Heart left ventricle (tissue), 16 donors: ENCODE measurements around the gene CLPSL1. TPM values are rescaled to one million over a fixed set of nuclear protein-coding genes. Genes with fewer than 3 reads are reported as not detected.

ENCODE experiments used
- ATAC-seq, 4 donors: fragments of 200-7000 bp; cut with Tn5 transposase; one replicate each; pipeline ENCODE4 v1.9.1; 2020 to 2022; ENCODE audit warnings: moderate library complexity in 4 of 4, mild to moderate bottlenecking in 3 of 4, moderate number of reproducible peaks in 1 of 4
- DNase-seq, 5 donors: peaks; one replicate each; pipeline ENCODE4 v3.0.0-alpha.2; 2020
- H3K27ac ChIP-seq, 12 donors: fragments of 200-600 bp; sonication (generic) in 4 of 12; one replicate each; pipeline versions ENCODE4 v1.5.0 to v1.8.0; 2016 to 2022; ENCODE audit warnings: mild to moderate bottlenecking in 2 of 12
- H3K27me3 ChIP-seq, 9 donors: fragments of 200-600 bp; sonication (generic) in 2 of 9; one replicate each; pipeline versions ENCODE4 v1.5.1 to v1.8.0; 2016 to 2022; ENCODE audit warnings: mild to moderate bottlenecking in 3 of 9
- H3K36me3 ChIP-seq, 9 donors: fragments of 200-600 bp; sonication (generic) in 2 of 9; one replicate each; pipeline versions ENCODE4 v1.5.0 to v1.8.0; 2018 to 2022; ENCODE audit warnings: mild to moderate bottlenecking in 2 of 9
- H3K4me1 ChIP-seq, 12 donors: fragments of 200-600 bp; sonication (generic) in 4 of 12; one replicate each; pipeline versions ENCODE4 v1.5.0 to v1.8.0; 2016 to 2022; ENCODE audit warnings: mild to moderate bottlenecking in 3 of 12
- H3K4me3 ChIP-seq, 12 donors: fragments of 200-600 bp; sonication (generic) in 4 of 12; one replicate each; pipeline versions ENCODE4 v1.5.0 to v1.8.0; 2017 to 2022; ENCODE audit warnings: mild to moderate bottlenecking in 9 of 12, moderate library complexity in 4 of 12
- H3K9me3 ChIP-seq, 12 donors: fragments of 200-600 bp; sonication (generic) in 4 of 12; one replicate each; pipeline versions ENCODE4 v1.5.0 to v1.8.0; 2016 to 2022; ENCODE audit warnings: mild to moderate bottlenecking in 1 of 12
- POLR2A ChIP-seq, 2 donors: fragments of 450-650 bp; IDR thresholded peaks; one replicate each; pipeline ENCODE4 v1.6.1; 2017; ENCODE audit warnings: antibody characterized with exemption in 2 of 2, mild to moderate bottlenecking in 2 of 2, moderate library complexity in 2 of 2
- WGBS, 4 donors: extraction: QIAGEN DNeasy Blood & Tissue Kit in 2 of 4; methylation state at CpG; one replicate each; pipeline versions ENCODE4 v1.1.5 to v1.1.7; 2013 to 2018; 5-methylcytosine and 5-hydroxymethylcytosine counted together
- intact Hi-C, 10 donors: fragments of 100-400 bp; cut with DNase I; formaldehyde crosslinking; loops; one replicate each; pipeline versions ENCODE4 v1.11.1 to v1.14.2; 2022
- polyA plus RNA-seq, 2 donors: library from polyadenylated mRNA; stranded (reverse); fragments of 200-250 nt; gene quantifications; one replicate each; pipeline ENCODE4 v1.2.3, GENCODE V29; 2013
- total RNA-seq, 9 donors: library from RNA; depleted of rRNA in 2 of 9; stranded (reverse); fragments of >200 nt in 2 of 9; fragmentation: NEBNext Ultra II Directional in 3 of 9; extraction: Animal tissue kit (Norgen Biotek cat#: 25700) in 3 of 9; gene quantifications; one replicate each; pipeline versions ENCODE4 v1.1.0 to v1.2.4, GENCODE V29; 2016 to 2023
- TF ChIP-seq, protein P1 (sequence below), 12 donors: fragments of 200-600 bp; sonication (generic) in 4 of 12; IDR thresholded peaks; one replicate each; pipeline versions ENCODE4 v1.5.0 to v1.8.0; 2018 to 2022; ENCODE audit warnings: antibody characterized with exemption in 12 of 12, mild to moderate bottlenecking in 5 of 12
- donor health status: ischemic (EF 13 %, LVEDD 7.1; RV severe dilation, severe dysfunction).
- donor health status: healthy with polysubstance abuse.
- donor health status: DM: no; HTN: yes; CAD: no.
- donor health status: DM: no; HTN: no; CAD: no.
- donor health status: ischemic (EF 25% LVEDD 6.9; RV normal size, moderate dysfunction).
- donor health status: ischemic (EF 25% LVEDD 5.7; RV mildly dilated, moderate dysfunction).
- donor health status: healthy.
- donor health status: DM: yes; HTN: yes; CAD: no.
- donor health status: ischemic (EF 35%, LVEDD 5.7; RV mildly dilated, moderate dysfunction).
- donor health status: nonischemic (EF 11% LVEDD 7.7; RV severe dilation, severe dysfunction).
- donor health status: DM: yes; HTN: yes; CAD: no.
- donor health status: PGD.
- donor health status: ischemic (EF 29% LVEDD 5.4; RV normal size, mild dysfunction).
- donor health status: nonischemic (EF 23%, LVEDD 6.1; RV moderate dilation, normal function).

Gene CLPSL1
- total and polyA plus RNA-seq, 11 donors = not detected

DNA sequence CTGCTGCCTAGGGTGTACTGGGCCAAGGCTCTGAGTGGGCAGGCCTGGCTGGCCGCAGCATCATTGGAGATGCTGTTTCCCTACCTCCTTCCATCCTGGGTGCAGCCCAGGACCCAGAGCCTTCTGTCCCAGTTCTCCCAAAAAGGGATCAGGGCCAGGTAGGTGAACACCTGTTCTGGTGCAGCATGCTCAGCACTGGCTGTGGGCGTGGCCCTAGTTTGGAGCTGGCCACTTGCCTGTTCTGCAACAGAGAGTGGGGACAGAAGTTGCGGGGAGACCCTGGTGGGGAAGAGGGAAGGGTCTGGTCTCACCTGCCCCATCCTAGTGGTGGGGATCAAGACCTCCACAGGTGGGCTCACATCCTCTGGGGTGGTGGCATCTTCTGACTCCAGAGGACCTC lies 45.4 kb upstream of the CLPSL1 start:
- Histone ChIP-seq H3K9me3 (no peaks in the 10 kb centered on the region), H3K27me3 (no peaks in the 10 kb centered on the region), H3K27ac (peak overlapping the region in 2 of 12 donors; percentile 1 to 25), H3K36me3 (no peaks in the 10 kb centered on the region), H3K4me1 (peaks cover 11 to 59% (median 20%) of the 10 kb centered on the region in 12 donors), H3K4me3 (no peak overlapping the region)
- intact Hi-C loops = loop anchor here in 3 of 10 donors (5.0 kb wide), 3 partner anchors 48 to 213 kb away; partner anchors contain the start of gene FKBP5 (in 1 of the 3)
- WGBS, 4 donors = 91 to 94% (median 92%) methylated on average over 3 of the region's 3 CpGs
- no peak for DNase-seq
- ATAC-seq = no peak
- TF ChIP-seq, protein P1, sequence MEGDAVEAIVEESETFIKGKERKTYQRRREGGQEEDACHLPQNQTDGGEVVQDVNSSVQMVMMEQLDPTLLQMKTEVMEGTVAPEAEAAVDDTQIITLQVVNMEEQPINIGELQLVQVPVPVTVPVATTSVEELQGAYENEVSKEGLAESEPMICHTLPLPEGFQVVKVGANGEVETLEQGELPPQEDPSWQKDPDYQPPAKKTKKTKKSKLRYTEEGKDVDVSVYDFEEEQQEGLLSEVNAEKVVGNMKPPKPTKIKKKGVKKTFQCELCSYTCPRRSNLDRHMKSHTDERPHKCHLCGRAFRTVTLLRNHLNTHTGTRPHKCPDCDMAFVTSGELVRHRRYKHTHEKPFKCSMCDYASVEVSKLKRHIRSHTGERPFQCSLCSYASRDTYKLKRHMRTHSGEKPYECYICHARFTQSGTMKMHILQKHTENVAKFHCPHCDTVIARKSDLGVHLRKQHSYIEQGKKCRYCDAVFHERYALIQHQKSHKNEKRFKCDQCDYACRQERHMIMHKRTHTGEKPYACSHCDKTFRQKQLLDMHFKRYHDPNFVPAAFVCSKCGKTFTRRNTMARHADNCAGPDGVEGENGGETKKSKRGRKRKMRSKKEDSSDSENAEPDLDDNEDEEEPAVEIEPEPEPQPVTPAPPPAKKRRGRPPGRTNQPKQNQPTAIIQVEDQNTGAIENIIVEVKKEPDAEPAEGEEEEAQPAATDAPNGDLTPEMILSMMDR (IDR thresholded peaks at IDR 0.05) = no peak
- TF ChIP-seq POLR2A (IDR thresholded peaks at IDR 0.05) = no peak

DNA sequence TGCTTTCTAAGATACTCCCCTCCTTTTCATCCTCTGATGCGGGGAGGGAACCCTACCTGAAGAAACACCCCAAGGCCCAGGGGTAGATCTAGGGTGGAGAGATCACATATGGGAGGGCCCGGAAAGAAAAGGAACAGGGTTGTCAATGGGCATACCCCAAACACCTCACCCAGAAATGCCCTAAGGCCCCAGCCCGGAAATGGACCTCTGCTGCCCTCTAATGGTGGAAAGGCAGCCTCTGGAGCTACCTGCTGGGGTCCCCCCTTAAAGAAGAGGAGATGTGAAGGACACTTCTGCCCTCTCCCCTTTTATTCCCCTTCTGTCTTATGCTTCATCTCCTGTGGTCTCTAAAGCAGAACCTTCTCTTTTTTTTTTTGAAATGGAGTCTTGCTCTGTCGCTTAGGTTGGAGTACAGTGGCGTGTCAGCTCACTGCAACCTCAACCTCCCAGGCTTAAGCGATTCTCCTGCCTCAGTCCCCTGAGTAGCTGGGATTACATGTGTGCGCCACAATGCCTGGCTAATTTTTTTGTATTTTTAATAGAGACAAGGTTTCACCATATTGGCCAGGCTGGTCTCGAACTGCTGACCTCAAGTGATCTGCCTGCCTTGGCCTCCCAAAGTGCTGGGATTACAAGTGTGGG lies 44.4 kb upstream of the CLPSL1 start:
- Histone ChIP-seq H3K36me3 (no peaks in the 10 kb centered on the region), H3K9me3 (no peaks in the 10 kb centered on the region), H3K27ac (peak overlapping the region in 1 of 12 donors; percentile 45), H3K4me3 (no peak overlapping the region), H3K27me3 (no peaks in the 10 kb centered on the region), H3K4me1 (peaks cover 7 to 53% (median 18%) of the 10 kb centered on the region in 12 donors)
- WGBS, 4 donors = 57 to 67% (median 64%) methylated on average over 8 of the region's 8 CpGs
- DNase-seq (peak; percentile 67 to 84 (median 76)), ATAC-seq (peak in 2 of 4 donors; percentile 19 to 44)
- intact Hi-C loops = loop anchor here (1.0 to 5.0 kb wide), 11 partner anchors 48 to 214 kb away; partner anchors contain the start of gene FKBP5 (in 2 of the 10)
- TF ChIP-seq, protein P1 (IDR thresholded peaks at IDR 0.05) = peak; percentile 86 to 97 (median 92)
- no peak for TF ChIP-seq POLR2A (IDR thresholded peaks at IDR 0.05)

DNA sequence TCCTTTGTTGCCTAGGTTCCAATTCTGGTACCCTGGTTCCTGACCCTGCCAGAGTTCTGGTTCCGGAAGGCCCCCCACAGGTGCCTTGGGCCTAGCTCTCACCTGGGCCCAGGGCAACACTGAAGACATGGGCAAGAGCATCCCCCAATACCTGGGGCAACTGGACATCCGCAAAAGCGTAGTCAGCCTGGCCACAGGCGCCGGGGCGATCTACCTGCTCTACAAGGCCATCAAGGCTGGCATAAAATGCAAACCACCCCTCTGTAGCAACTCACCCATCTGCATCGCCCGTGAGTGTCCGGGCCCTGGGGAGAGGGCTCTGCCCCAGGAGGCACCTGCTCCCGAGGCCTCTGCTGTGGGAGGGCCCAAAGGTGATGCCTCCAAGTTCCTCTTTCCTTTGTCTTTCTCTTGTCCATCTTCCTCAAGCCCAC lies 43.8 kb upstream of the CLPSL1 start, which contains the start of gene ARMC12:
TSS of gene ARMC12 (plus strand) at position 51 of the 431 bp plus-strand sequence. CDS start at position 128, 77 bp downstream.
- TF ChIP-seq, protein P1 (IDR thresholded peaks at IDR 0.05) = no peak
- no peak for TF ChIP-seq POLR2A (IDR thresholded peaks at IDR 0.05)
- Histone ChIP-seq H3K4me1 (peaks cover 7 to 50% (median 18%) of the 10 kb centered on the region in 12 donors), H3K9me3 (no peaks in the 10 kb centered on the region), H3K27ac (peak within 1 kb of the TSS in 1 of 12 donors; percentile 45), H3K4me3 (no peak within 1 kb of the TSS), H3K36me3 (no peaks in the 10 kb centered on the region), H3K27me3 (no peaks in the 10 kb centered on the region)
- 92 to 97% (median 93%) methylated on average over 10 of the region's 10 CpGs for WGBS, 4 donors
- intact Hi-C loops = loop anchor here (1.0 to 5.0 kb wide), 12 partner anchors 48 to 215 kb away; partner anchors contain the start of gene FKBP5 (in 2 of the 10)
- DNase-seq (no peak), ATAC-seq (no peak)
